ENCODE measurements around the gene PGA3.
"Not testable (repeated sequence)": the region's sequence is repeated elsewhere in the genome, so short reads cannot be mapped to it uniquely, and the experiment has no call there.

PGA3 gene

GRCh38 chr11:61202950-61203746 lies at the start of gene PGA3:
Gene PGA3 (plus strand): TSS chr11:61203515. CDS start chr11:61203565, 50 bp downstream.
- not testable (repeated sequence) for DNase-seq (ENCODE audit: low read depth in 2 of 3, low spot score in 2 of 3)

GRCh38 chr11:61153593-61154095 lies 49.7 kb upstream of the PGA3 start:
- no peak for DNase-seq (ENCODE audit: low read depth in 2 of 3, low spot score in 2 of 3)

DNA sequence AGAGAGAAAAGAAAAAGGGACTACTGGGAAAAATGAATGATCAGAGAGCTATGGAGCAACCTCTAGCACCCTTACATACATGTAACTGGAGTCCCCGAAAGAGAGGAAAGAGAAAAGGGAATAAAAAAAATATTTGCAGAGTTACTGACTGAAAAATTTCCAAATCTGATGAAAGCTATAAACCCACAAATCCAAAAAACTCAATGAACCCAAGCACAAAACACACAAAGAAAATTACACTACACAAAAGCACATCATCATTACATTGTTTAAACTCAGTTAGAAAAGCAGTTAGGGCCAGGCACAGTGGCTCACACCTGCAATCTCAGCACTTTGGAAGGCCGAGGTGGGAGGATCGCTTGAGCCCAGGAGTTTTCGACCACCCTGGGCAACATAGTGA lies 48.8 kb upstream of the PGA3 start:
- DNase-seq (ENCODE audit: low read depth in 2 of 3, low spot score in 2 of 3) = no peak

GRCh38 chr11:61155312-61155711 lies 48.0 kb upstream of the PGA3 start:
- no peak for DNase-seq (ENCODE audit: low read depth in 2 of 3, low spot score in 2 of 3)

DNA sequence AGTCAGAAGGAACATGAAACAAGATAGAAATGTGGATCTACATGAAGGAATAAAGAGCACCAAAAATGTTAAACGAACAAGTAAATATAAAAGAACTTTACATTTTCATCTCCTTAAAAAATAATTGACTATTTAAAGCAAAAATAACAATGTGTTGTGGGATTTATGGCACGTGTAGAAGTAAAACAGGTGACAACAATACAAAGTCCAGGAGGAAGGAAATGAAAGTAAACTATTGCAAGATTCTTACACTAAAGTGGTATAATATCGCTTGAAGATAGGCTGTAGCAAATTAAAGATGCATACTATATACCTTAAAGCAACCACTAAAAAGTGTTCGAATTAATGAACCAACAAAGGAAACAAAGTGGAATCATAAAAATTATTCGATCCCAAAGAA lies 47.6 kb upstream of the PGA3 start:
- no peak for DNase-seq (ENCODE audit: low read depth in 2 of 3, low spot score in 2 of 3)

DNA sequence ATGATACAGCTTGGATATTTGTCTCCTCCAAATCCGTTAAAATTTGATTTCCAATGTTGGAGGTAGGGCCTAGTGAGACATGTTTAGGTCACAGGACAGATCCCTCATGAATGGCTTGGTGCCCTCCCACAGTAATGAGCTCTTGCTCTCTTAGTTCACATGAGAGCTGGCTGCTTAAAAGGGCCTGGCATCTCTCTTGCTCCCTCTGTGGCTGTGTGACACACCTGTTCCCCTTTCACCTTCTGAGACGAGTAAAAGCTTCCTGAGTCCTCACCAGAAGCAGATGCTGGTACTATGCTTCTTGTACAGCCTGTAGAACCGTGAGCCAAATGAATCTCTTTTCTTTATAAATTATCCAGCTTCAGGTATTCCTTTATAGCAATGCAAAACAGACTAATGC lies 45.6 kb upstream of the PGA3 start:
- no peak for DNase-seq (ENCODE audit: low read depth in 2 of 3, low spot score in 2 of 3)

DNA sequence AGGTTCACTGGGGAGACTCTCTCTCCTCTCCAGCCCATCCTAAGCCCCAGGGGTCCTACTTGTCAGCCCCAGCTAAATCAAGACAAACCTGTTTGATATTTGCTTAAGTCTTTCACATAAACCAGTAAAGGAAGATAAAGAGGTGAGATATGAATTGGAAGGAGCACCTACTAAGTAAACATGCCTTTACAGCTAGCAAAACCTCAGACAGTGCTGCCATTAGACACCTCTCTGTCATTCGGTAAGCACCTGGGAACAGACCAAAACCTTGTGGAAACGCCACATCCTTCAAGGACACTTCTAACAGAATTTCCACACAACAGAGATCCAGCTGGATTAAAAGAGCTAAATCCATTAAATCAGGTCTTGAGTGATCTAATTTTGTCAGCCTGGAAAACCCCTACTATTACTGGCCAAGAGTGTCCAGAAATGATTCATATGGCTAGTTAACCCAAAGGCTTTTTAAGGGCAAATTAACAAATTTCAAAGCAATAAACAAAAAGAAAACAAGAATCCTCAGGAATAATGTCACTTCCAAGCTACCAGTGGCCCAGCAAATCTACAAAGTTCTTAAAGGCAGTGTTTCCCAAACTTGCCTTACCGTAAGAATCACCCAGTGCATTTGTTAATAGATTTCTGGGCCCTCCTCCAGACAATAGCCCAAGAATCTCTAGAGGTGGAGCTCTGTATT lies 44.5 kb upstream of the PGA3 start:
- DNase-seq (ENCODE audit: low read depth in 2 of 3, low spot score in 2 of 3) = no peak

GRCh38 chr11:61160487-61161189 lies 42.7 kb upstream of the PGA3 start:
- no peak for DNase-seq (ENCODE audit: low read depth in 2 of 3, low spot score in 2 of 3)

DNA sequence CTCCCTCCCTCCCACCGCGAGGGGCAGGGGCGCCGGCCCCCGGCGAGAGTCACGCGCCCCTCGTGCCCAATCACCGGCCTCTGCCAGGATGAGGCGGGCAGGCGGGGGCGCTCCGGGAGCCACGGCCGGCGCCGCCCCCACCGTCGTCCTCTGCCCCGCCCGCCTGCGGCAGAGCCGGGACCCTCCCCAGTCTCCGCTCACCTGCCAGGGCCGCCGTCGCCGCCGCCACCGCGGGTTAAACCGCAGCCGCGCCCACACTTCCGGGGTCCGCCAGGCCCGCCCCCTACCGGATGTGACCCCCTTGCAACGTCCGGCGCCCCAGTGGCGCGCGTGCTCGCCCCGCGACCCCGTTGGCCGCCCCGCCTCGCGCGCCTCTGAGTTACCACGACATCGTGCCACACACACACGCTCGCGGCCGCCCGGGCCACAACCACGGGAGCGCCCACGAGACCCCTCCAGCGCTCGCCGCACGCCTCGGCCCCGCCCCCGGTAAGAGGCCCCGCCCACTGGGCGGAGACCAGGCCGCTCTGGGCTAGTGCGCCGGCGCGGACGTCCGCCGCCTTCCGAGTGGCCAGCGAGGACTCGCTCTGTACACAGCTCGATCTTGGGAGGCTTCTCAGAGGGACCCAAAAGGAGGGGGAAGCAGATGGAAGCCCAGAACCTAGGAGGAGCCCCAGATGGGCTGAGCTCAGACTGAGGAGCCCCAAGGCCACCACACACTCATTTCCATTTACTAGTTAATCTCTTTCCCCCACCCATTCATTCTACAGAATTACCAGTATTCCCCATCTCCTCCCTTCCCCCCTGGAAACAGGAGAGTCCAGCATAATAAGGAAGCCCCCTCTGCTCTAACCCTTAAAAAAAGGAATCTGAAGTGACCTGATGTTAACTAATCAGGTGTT lies 41.9 kb upstream of the PGA3 start, which contains the start of gene VPS37C:
Gene VPS37C, minus strand, starts transcription at position 237 of the 902 bp plus-strand sequence. CDS start 22,597 bp downstream, outside the sequence.
- DNase-seq (ENCODE audit: low read depth in 2 of 3, low spot score in 2 of 3) = peak; percentile 91 to 98 (median 97)

GRCh38 chr11:61162092-61162941 lies 41.0 kb upstream of the PGA3 start:
- no peak for DNase-seq (ENCODE audit: low read depth in 2 of 3, low spot score in 2 of 3)

DNA sequence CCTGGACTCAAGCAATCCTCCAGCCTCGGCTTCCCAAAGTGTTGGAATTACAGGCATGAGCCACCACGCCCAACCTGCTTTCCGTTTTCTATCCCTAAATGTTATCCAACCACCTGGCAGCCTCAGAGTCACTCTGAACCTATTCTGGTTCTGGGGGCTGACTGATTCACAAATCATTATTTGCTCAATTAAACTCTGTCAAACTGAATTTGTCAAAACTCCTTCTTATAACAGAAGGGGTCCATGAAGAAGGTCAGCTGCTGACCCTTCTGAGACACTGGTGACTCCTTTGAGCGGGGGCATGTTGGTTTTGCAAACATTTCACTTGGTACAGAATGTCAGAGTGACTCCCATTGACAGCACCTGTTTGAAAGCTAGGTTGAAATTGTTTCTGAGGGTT lies 40.3 kb upstream of the PGA3 start:
- DNase-seq (ENCODE audit: low read depth in 2 of 3, low spot score in 2 of 3) = no peak

- DNase-seq (ENCODE audit: low read depth in 2 of 3, low spot score in 2 of 3) = no peak
Observed at GRCh38 chr11:61163714-61164605, 39.4 kb upstream of the PGA3 start.

GRCh38 chr11:61164606-61165424 lies 38.5 kb upstream of the PGA3 start:
- no peak for DNase-seq (ENCODE audit: low read depth in 2 of 3, low spot score in 2 of 3)

DNA sequence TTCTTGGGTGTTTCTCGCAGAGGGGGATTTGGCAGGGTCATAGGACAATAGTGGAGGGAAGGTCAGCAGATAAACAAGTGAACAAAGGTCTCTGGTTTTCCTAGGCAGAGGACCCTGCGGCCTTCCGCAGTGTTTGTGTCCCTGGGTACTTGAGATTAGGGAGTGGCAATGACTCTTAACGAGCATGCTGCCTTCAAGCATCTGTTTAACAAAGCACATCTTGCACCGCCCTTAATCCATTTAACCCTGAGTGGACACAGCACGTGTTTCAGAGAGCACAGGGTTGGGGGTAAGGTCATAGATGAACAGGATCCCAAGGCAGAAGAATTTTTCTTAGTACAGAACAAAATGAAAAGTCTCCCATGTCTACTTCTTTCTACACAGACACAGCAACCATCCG lies 37.5 kb upstream of the PGA3 start:
- not testable (repeated sequence) for DNase-seq (ENCODE audit: low read depth in 2 of 3, low spot score in 2 of 3)

DNA sequence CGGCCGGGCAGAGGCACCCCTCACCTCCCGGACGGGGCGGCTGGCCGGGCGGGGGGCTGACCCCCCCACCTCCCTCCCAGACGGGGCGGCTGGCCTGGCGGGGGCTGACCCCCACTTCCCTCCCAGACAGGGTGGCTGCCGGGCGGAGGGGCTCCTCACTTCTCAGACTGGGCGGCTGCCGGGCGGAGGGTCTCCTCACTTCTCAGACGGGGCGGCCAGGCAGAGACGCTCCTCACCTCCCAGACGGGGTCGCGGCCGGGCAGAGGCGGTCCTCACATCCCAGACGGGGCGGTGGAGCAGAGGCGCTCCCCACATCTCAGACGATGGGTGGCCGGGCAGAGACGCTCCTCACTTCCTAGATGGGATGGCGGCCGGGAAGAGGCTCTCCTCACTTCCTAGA lies 37.0 kb upstream of the PGA3 start:
- not testable (repeated sequence) for DNase-seq (ENCODE audit: low read depth in 2 of 3, low spot score in 2 of 3)

DNA sequence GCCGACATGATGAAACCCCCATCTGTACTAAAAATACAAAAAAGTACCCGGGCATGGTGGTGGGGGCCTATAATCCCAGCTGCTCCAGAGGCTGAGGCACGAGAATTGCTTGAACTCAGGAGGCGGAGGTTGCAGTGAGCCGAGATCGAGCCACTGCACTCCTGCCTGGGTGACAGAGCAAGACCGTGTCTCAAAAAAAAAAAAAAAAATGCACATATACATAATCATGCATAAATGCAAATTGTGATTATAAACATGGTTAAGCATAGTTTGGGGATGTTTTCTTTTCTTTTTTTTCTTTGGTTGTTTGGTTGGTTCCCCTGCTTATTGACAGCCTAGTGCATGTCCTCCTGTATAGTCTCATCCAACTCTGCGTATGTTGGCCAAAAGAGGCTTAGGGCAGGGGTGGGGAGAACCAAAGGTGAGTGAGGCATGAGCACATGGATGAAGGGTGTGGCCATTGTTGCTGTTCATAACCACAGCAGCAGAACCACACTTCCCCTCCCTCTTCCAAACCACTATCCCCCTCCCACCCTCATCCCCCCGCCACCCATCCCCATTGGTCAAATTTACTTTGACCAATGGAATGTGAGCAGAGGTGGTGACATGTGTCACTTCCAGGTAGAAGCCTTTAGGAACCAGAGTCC lies 35.1 kb upstream of the PGA3 start:
- no peak for DNase-seq (ENCODE audit: low read depth in 2 of 3, low spot score in 2 of 3)

- no peak for DNase-seq (ENCODE audit: low read depth in 2 of 3, low spot score in 2 of 3)
Observed at GRCh38 chr11:61168800-61169199, 34.5 kb upstream of the PGA3 start.

Data from activated CD8-positive, alpha-beta memory T cell treated with anti-CD3 and anti-CD28 coated beads for 48 hours (primary cell).